K562 (cell line): Measurements from ENCODE around the gene MLX. TPM values are rescaled to one million over a fixed set of nuclear protein-coding genes. Genes with fewer than 3 reads are reported as not detected.

Experiments used
- ATF7 ChIP-seq: fragments of 450-650 bp; IDR thresholded peaks from 2 replicates; pipeline ENCODE4 v1.7.1; 2014; ENCODE audit warnings: mild to moderate bottlenecking, moderate library complexity
- CREB1 ChIP-seq, 2 experiments: sonication (generic) in 1 of 2; formaldehyde crosslinking in 1 of 2; IDR thresholded peaks; 2 replicates each; pipeline versions ENCODE4 v1.6.1 to v1.8.0; 2012 to 2022; ENCODE audit warnings: inconsistent platforms in 1 of 2, mild to moderate bottlenecking in 1 of 2, missing genetic modification reagents in 1 of 2, moderate library complexity in 1 of 2
- CSDE1 ChIP-seq, 2 experiments: fragments of 450-650 bp; IDR thresholded peaks; 2 replicates each; pipeline ENCODE4 v1.6.1; 2016; ENCODE audit warnings: mild to moderate bottlenecking in 1 of 2
- ETV1 ChIP-seq: fragments of 450-650 bp; conservative IDR thresholded peaks from 2 replicates; pipeline ENCODE4 v1.6.1; 2016; ENCODE audit warnings: missing genetic modification characterization, control low read depth, low read depth, missing compliant biosample characterization
- ETV5 ChIP-seq: sonication (generic); formaldehyde crosslinking; IDR thresholded peaks from 2 replicates; pipeline ENCODE4 v1.4.0; 2020; ENCODE audit warnings: low read depth, mild to moderate bottlenecking, missing genetic modification reagents
- FOXM1 ChIP-seq, 2 experiments: fragments of 450-650 bp in 1 of 2; sonication (generic) in 1 of 2; formaldehyde crosslinking in 1 of 2; IDR thresholded peaks; 2 replicates each; pipeline versions ENCODE4 v1.6.1 to v1.9.0; 2017 to 2022; ENCODE audit warnings: low read depth in 2 of 2, mild to moderate bottlenecking in 2 of 2, missing genetic modification reagents in 1 of 2, moderate library complexity in 1 of 2
- KDM2B ChIP-seq: fragments of 250-450 bp; sonication (Bioruptor Pico); IDR thresholded peaks from 2 replicates; pipeline ENCODE4 v1.8.0; 2021; ENCODE audit warnings: mild to moderate bottlenecking, moderate library complexity
- LARP7 ChIP-seq: fragments of 450-650 bp; IDR thresholded peaks from 2 replicates; pipeline ENCODE4 v1.6.1; 2016
- MCM2 ChIP-seq: fragments of 450-650 bp; IDR thresholded peaks from 2 replicates; pipeline ENCODE4 v1.6.1; 2017; ENCODE audit warnings: low read depth, mild to moderate bottlenecking
- MLX ChIP-seq, 2 experiments: fragments of 450-650 bp in 1 of 2; sonication (generic) in 1 of 2; formaldehyde crosslinking; conservative IDR thresholded peaks; 2 replicates each; pipeline versions ENCODE4 v1.4.0 to v1.8.1; 2020 to 2022; ENCODE audit warnings: mild to moderate bottlenecking in 1 of 2, missing genetic modification reagents in 1 of 2
- MXI1 ChIP-seq: IDR thresholded peaks from 2 replicates; pipeline ENCODE4 v1.6.1; 2011; ENCODE audit warnings: low read depth, mild to moderate bottlenecking, improper control_type of control experiment, low read length
- NFIC ChIP-seq: fragments of 450-650 bp; IDR thresholded peaks from 2 replicates; pipeline ENCODE4 v1.6.1; 2017; ENCODE audit warnings: mild to moderate bottlenecking, inconsistent platforms
- NONO ChIP-seq, 2 experiments: fragments of 200-400 bp in 1 of 2; fragments of 450-650 bp in 1 of 2; formaldehyde crosslinking in 1 of 2; IDR thresholded peaks; 2 replicates each; pipeline ENCODE4 v1.6.1; 2017; ENCODE audit warnings: low read depth in 2 of 2, mild to moderate bottlenecking in 2 of 2, moderate library complexity in 2 of 2, low read length in 1 of 2
- NR3C1 ChIP-seq: sonication (generic); formaldehyde crosslinking; IDR thresholded peaks from 2 replicates; pipeline ENCODE4 v1.8.1; 2022; ENCODE audit warnings: missing genetic modification reagents
- RNF219 ChIP-seq: fragments of 250-450 bp; sonication (Bioruptor Pico); IDR thresholded peaks from 2 replicates; pipeline ENCODE4 v1.5.0; 2022; ENCODE audit warnings: mild to moderate bottlenecking
- SREBF1 ChIP-seq: fragments of 150-350 bp; IDR thresholded peaks from 2 replicates; pipeline ENCODE4 v1.6.1; 2014; ENCODE audit warnings: antibody characterized with exemption, low read depth, low read length, borderline replicate concordance
- SRSF9 ChIP-seq: fragments of 200-400 bp; formaldehyde crosslinking; IDR thresholded peaks from 2 replicates; pipeline ENCODE4 v1.6.1; 2017; ENCODE audit warnings: low read depth, low read length, borderline replicate concordance
- TAF9B ChIP-seq: fragments of 450-650 bp; IDR thresholded peaks from 2 replicates; pipeline ENCODE4 v1.6.1; 2018; ENCODE audit warnings: mild to moderate bottlenecking; ENCODE audit not compliant: partially characterized antibody
- TEAD4 ChIP-seq, 2 experiments: sonication (generic) in 1 of 2; formaldehyde crosslinking in 1 of 2; IDR thresholded peaks; 2 replicates each; pipeline versions ENCODE4 v1.6.1 to v1.8.0; 2012 to 2022; ENCODE audit warnings: borderline replicate concordance in 1 of 2, inconsistent platforms in 1 of 2, low read length in 1 of 2, mild to moderate bottlenecking in 1 of 2, missing genetic modification reagents in 1 of 2
- TSC22D4 ChIP-seq: fragments of 450-650 bp; IDR thresholded peaks from 2 replicates; pipeline ENCODE4 v1.6.1; 2016; ENCODE audit warnings: missing genetic modification characterization, missing biosample characterization, control low read depth
- ZNF445 ChIP-seq: fragments of 250-450 bp; sonication (Bioruptor Pico); IDR thresholded peaks from 2 replicates; pipeline ENCODE4 v1.4.0; 2020; ENCODE audit warnings: low read depth, mild to moderate bottlenecking, moderate library complexity
- polyA plus RNA-seq, 8 experiments: library from polyadenylated mRNA; depleted of rRNA in 4 of 8; stranded (reverse) in 5 of 8; unstranded in 3 of 8; fragments of >200 nt; fragmentation: Nextera tagmentation in 2 of 8; fragmentation: Illumina TruSeq in 1 of 8; extraction: Ambion mirVana in 2 of 8; extraction: Trizol in 1 of 8; gene quantifications; 2 replicates each; pipeline versions ENCODE4 v1.2.1 to v1.2.3, GENCODE V29; 2011 to 2014; ENCODE audit warnings: inconsistent platforms in 1 of 8, missing spikeins in 1 of 8
- total RNA-seq, 7 experiments: library from RNA; depleted of rRNA in 6 of 7; stranded (reverse); fragments of >200 nt in 6 of 7; fragmentation: Illumina TruSeq in 2 of 7; extraction: Trizol in 2 of 7; gene quantifications; 2 replicates each; pipeline versions ENCODE4 v1.2.1 to v1.2.3, GENCODE V29; 2011 to 2021; ENCODE audit warnings: low replicate concordance in 1 of 7
- TF ChIP-seq, protein P1 (sequence below): fragments of 450-650 bp; formaldehyde crosslinking; IDR thresholded peaks from 2 replicates; pipeline ENCODE4 v1.4.0; 2022; ENCODE audit warnings: mild to moderate bottlenecking, moderate library complexity

Gene MLX
- total and polyA plus RNA-seq, 9 of the 15 experiments (the other 6 are each of a cell fraction or from before 2014, with no cell fraction given): 42.9 to 100 (median 58.9) TPM

DNA sequence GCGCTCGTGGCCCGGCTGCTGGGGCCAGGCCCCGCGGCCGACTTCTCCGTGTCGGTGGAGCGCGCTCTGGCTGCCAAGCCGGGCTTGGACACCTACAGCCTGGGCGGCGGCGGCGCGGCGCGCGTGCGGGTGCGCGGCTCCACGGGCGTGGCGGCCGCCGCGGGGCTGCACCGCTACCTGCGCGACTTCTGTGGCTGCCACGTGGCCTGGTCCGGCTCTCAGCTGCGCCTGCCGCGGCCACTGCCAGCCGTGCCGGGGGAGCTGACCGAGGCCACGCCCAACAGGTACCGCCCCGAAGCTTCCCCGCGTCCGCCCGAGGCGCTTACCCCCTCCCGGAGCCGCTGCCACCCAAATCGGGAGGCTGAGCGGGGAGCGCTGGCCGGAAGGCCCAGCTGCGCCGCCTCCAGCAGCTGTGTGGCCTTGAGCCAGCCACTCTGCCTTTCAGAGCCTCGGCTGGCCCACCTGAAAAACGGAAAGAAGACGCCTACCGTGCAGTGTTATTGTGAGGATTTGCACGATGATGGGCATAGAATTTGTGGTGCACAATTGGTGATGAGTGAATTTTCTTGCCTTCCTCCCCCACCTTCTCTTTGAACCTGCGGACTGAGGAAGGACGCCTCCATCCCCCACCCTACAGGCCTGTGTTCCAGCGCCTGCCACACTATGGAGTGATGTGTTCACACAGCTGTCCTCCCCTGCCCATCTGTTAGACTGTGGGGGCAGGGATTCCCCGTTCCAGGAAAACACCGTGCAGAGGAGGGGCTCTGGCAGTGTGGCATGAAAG, 30.3 kb upstream of the MLX start (continued):
- TF ChIP-seq, protein P1, sequence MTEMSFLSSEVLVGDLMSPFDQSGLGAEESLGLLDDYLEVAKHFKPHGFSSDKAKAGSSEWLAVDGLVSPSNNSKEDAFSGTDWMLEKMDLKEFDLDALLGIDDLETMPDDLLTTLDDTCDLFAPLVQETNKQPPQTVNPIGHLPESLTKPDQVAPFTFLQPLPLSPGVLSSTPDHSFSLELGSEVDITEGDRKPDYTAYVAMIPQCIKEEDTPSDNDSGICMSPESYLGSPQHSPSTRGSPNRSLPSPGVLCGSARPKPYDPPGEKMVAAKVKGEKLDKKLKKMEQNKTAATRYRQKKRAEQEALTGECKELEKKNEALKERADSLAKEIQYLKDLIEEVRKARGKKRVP (CRISPR knock-in tag): no peak
- TF ChIP-seq MCM2 (no peak), TAF9B (no peak), CREB1 (IDR thresholded peaks at IDR 0.05) (no peak), CREB1 (CRISPR knock-in tag; IDR thresholded peaks at IDR 0.05) (no peak), ETV1 (tag) (peak; percentile 71), RNF219 (CRISPR knock-in tag) (no peak), FOXM1 (IDR thresholded peaks at IDR 0.05; ENCODE audit: low read depth) (no peak), FOXM1 (CRISPR knock-in tag; IDR thresholded peaks at IDR 0.05; ENCODE audit: low read depth) (no peak), ETV5 (CRISPR knock-in tag) (no peak), MLX (CRISPR knock-in tag; conservative IDR thresholded peaks at IDR 0.05) (no peak), ZNF445 (CRISPR knock-in tag) (no peak), CSDE1 (IDR thresholded peaks at IDR 0.05) (no peak), NONO (IDR thresholded peaks at IDR 0.05; ENCODE audit: low read depth in 2 of 2, low read length in 1 of 2) (peak in 1 of 2 experiments; percentile 82; a peak in 3 of 4 replicates), KDM2B (CRISPR knock-in tag) (no peak), LARP7 (no peak), SRSF9 (no peak), SREBF1 (no peak), ATF7 (no peak), NFIC (peak; percentile 80), MXI1 (peak; percentile 64; the same call in 1 of the 2 replicates), TSC22D4 (no peak), NR3C1 (CRISPR knock-in tag) (no peak), TEAD4 (IDR thresholded peaks at IDR 0.05; ENCODE audit: low read length) (no peak), TEAD4 (CRISPR knock-in tag; IDR thresholded peaks at IDR 0.05; ENCODE audit: borderline replicate concordance) (no peak)
